Vagina (tissue), 2 donors: ENCODE results near the gene ADORA3. TPM values are rescaled to one million over a fixed set of nuclear protein-coding genes. Genes with fewer than 3 reads are reported as not detected.

Experiments used
- DNase-seq, 2 donors: peaks; one replicate each; pipeline ENCODE4 v3.0.0-alpha.2; 2017; ENCODE audit errors: extremely low spot score in 2 of 2
- H3K27ac ChIP-seq: fragments of 200-600 bp; sonication (generic); one replicate; pipeline ENCODE4 v1.5.1; 2019
- H3K27me3 ChIP-seq: fragments of 200-600 bp; sonication (generic); one replicate; pipeline ENCODE4 v1.5.1; 2019
- H3K36me3 ChIP-seq, 2 donors: fragments of 200-600 bp; sonication (generic); one replicate each; pipeline ENCODE4 v1.5.1; 2017 to 2019
- H3K4me1 ChIP-seq: fragments of 200-600 bp; sonication (generic); one replicate; pipeline ENCODE4 v1.5.1; 2019
- H3K4me3 ChIP-seq, 2 donors: fragments of 200-600 bp; sonication (generic); 1 replicate in 1 of 2; 2 replicates in 1 of 2; pipeline ENCODE4 v1.5.1; 2016 to 2019
- H3K9me3 ChIP-seq: fragments of 200-600 bp; sonication (generic); one replicate; pipeline ENCODE4 v1.5.1; 2019
- CTCF ChIP-seq, 3 experiments: fragments of 450-650 bp in 2 of 3; fragments of 200-600 bp in 1 of 3; sonication (generic) in 1 of 3; IDR thresholded peaks; one replicate each; pipeline ENCODE4 v1.5.1; 2017 to 2019; ENCODE audit warnings: antibody characterized with exemption in 3 of 3, mild to moderate bottlenecking in 2 of 3, moderate library complexity in 2 of 3
- POLR2A ChIP-seq, 2 donors: fragments of 450-650 bp; IDR thresholded peaks; one replicate each; pipeline ENCODE4 v1.6.1; 2017; ENCODE audit warnings: antibody characterized with exemption in 2 of 2, mild to moderate bottlenecking in 2 of 2, moderate library complexity in 2 of 2
- POLR2AphosphoS5 ChIP-seq, 2 donors: sonication (generic); formaldehyde crosslinking; IDR thresholded peaks; one replicate each; pipeline ENCODE4 v1.9.0; 2017; ENCODE audit warnings: antibody characterized with exemption in 2 of 2, mild to moderate bottlenecking in 2 of 2, low read depth in 1 of 2; ENCODE audit not compliant: insufficient read depth in 1 of 2
- intact Hi-C: fragments of 100-400 bp; cut with DNase I; formaldehyde crosslinking; loops from one replicate; pipeline ENCODE4 v1.15.1; 2023
- small RNA-seq: library from RNA; depleted of rRNA; stranded (forward); fragments of <200 nt; gene quantifications from one replicate; pipeline ENCODE3, GENCODE V24; 2016
- total RNA-seq: library from RNA; depleted of rRNA; stranded (reverse); fragments of >200 nt; gene quantifications from one replicate; pipeline ENCODE4 v1.2.3, GENCODE V29; 2016

The ADORA3 gene
- total RNA-seq, 1 donor from 2014 or later = 5.2 TPM

DNA sequence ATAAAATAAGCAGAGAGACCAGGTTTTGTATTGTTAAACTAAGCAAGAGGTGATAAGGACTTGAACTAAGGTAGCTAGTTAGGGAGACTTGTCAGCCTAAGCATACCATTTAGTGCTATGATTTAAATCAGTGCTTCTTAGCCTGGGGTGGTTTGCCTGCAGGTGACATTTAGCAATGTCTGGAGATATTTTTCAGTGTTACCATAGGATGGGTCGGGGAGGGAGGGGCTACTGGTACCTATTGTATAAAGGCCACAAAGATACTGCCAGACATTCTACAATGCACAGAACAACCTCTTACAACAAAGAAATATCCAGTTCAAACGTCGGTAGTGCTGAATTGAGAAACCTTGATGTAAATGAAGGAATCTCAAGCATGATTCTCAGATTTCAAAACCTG, 50.9 kb downstream of the ADORA3 start:
- H3K36me3 ChIP-seq = peaks cover 0 to 37% of the 10 kb centered on the region in 2 donors
- H3K4me1 ChIP-seq = peaks cover 58% of the 10 kb centered on the region
- no peaks in the 10 kb centered on the region for H3K27me3 ChIP-seq
- intact Hi-C loops = no loop called here
- no peak overlapping the region for H3K4me3 ChIP-seq
- no peak for TF ChIP-seq CTCF (IDR thresholded peaks at IDR 0.05)
- TF ChIP-seq POLR2AphosphoS5 (IDR thresholded peaks at IDR 0.05; ENCODE audit: insufficient read depth in 1 of 2, low read depth in 1 of 2) = no peak
- TF ChIP-seq POLR2A (IDR thresholded peaks at IDR 0.05) = no peak
- no peaks in the 10 kb centered on the region for H3K9me3 ChIP-seq
- no peak for DNase-seq
- H3K27ac ChIP-seq = no peak overlapping the region

DNA sequence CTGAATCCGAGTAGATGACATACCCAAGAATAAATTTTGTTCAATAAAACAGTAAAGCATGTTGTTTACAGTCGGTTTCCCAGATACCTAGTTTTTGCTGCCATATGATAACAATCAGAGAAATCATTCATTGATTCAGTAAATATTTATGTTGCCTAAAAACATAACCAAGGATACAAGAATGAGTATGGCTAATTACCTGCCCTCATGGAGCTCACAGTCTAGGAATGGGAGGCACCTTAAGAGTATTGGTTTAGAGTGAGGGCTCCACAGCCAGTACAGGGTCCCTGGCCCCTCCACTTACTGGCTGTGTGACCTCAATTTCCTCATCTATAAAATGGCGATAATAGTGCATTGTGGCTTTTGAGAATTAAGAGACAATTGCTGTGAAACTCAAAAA, 53.2 kb downstream of the ADORA3 start:
- intact Hi-C loops = no loop called here
- peaks cover 68% of the 10 kb centered on the region for H3K4me1 ChIP-seq
- no peaks in the 10 kb centered on the region for H3K9me3 ChIP-seq
- no peak for DNase-seq
- peaks cover 0 to 27% of the 10 kb centered on the region in 2 donors for H3K36me3 ChIP-seq
- TF ChIP-seq POLR2AphosphoS5 (IDR thresholded peaks at IDR 0.05; ENCODE audit: insufficient read depth in 1 of 2, low read depth in 1 of 2) (no peak), POLR2A (IDR thresholded peaks at IDR 0.05) (no peak), CTCF (IDR thresholded peaks at IDR 0.05) (no peak)
- peak overlapping the region; percentile 78 for H3K27ac ChIP-seq
- H3K27me3 ChIP-seq = no peaks in the 10 kb centered on the region
- H3K4me3 ChIP-seq = peak overlapping the region; percentile 76 to 95

- H3K27me3 ChIP-seq = no peaks in the 10 kb centered on the region
- intact Hi-C loops = no loop called here
- H3K9me3 ChIP-seq = no peaks in the 10 kb centered on the region
- peak overlapping the region; percentile 76 to 95 for H3K4me3 ChIP-seq
- H3K4me1 ChIP-seq = peaks cover 63% of the 10 kb centered on the region
- no peak for DNase-seq
- peak overlapping the region; percentile 78 for H3K27ac ChIP-seq
- peaks cover 0 to 25% of the 10 kb centered on the region in 2 donors for H3K36me3 ChIP-seq
- TF ChIP-seq POLR2AphosphoS5 (IDR thresholded peaks at IDR 0.05; ENCODE audit: insufficient read depth in 1 of 2, low read depth in 1 of 2) = peak in 1 of 2 donors; percentile 10
- TF ChIP-seq CTCF (IDR thresholded peaks at IDR 0.05) = no peak
Observed at GRCh38 chr1:111449703-111450017, 53.8 kb downstream of the ADORA3 start.

Small RNA genes within 50 kb of the gene (small RNA-seq; reads per million reads assigned to genes)
- not detected for gene RNU6-792P

Other genes with a start within 250 kb of the ADORA3 start
- gene CHIA, start 212.8 kb downstream of the ADORA3 start, total RNA-seq = not detected
- gene OVGP1, start 75.9 kb downstream of the ADORA3 start, total RNA-seq = 3.7 TPM
- gene WDR77, start 54.4 kb downstream of the ADORA3 start, total RNA-seq = 50.8 TPM
- gene ATP5PB, start 54.2 kb downstream of the ADORA3 start, total RNA-seq = 142 TPM
- 46.2 TPM for gene C1orf162, start 29.6 kb downstream of the ADORA3 start, total RNA-seq
- gene TMIGD3, start within 50 bp of the ADORA3 start, total RNA-seq = 2.9 TPM
- gene RAP1A, start 116.2 kb upstream of the ADORA3 start, total RNA-seq = 52.5 TPM
- 6.1 TPM for gene INKA2, start 235.8 kb upstream of the ADORA3 start, total RNA-seq